GM19023 (cell line): ENCODE results near the gene ACP3.
"Not testable (repeated sequence)": the region's sequence is repeated elsewhere in the genome, so short reads cannot be mapped to it uniquely, and the experiment has no call there.

ENCODE experiments used
- ATAC-seq: cut with Tn5 transposase; IDR thresholded peaks from one replicate; pipeline ENCODE4 v1.9.1; 2021; ENCODE audit warnings: mild to moderate bottlenecking, moderate library complexity; ENCODE audit not compliant: unreplicated experiment

ACP3 gene

GRCh38 chr3:132360717-132361116, 43.5 kb downstream of the ACP3 start:
- no peak for ATAC-seq

GRCh38 chr3:132362329-132362728, 45.1 kb downstream of the ACP3 start:
- ATAC-seq: no peak

GRCh38 chr3:132368515-132368914, 51.3 kb downstream of the ACP3 start:
- ATAC-seq: no peak

GRCh38 chr3:132368962-132369361, 51.8 kb downstream of the ACP3 start:
- no peak for ATAC-seq

- not testable (repeated sequence) for ATAC-seq
Measured at GRCh38 chr3:132376945-132377354, 59.7 kb downstream of the ACP3 start.

GRCh38 chr3:132378048-132378762, 61.0 kb downstream of the ACP3 start:
- ATAC-seq: no peak

GRCh38 chr3:132378846-132379245, 61.6 kb downstream of the ACP3 start:
- ATAC-seq: no peak

- ATAC-seq: no peak
Measured at GRCh38 chr3:132380920-132381319, 63.7 kb downstream of the ACP3 start.

GRCh38 chr3:132381348-132381944, 64.2 kb downstream of the ACP3 start:
- ATAC-seq: no peak

- ATAC-seq: no peak
Measured at GRCh38 chr3:132382267-132382666, 65.1 kb downstream of the ACP3 start.

GRCh38 chr3:132382688-132383194, 65.5 kb downstream of the ACP3 start:
- no peak for ATAC-seq

- no peak for ATAC-seq
Measured at GRCh38 chr3:132386259-132386658, 69.1 kb downstream of the ACP3 start.

GRCh38 chr3:132392675-132393074, 75.5 kb downstream of the ACP3 start:
- not testable (repeated sequence) for ATAC-seq

- ATAC-seq: no peak
Measured at GRCh38 chr3:132394320-132394719, 77.1 kb downstream of the ACP3 start.

GRCh38 chr3:132395126-132395525, 77.9 kb downstream of the ACP3 start:
- ATAC-seq: no peak

GRCh38 chr3:132396255-132396654, 79.0 kb downstream of the ACP3 start:
- ATAC-seq: no peak

GRCh38 chr3:132396776-132397175, 79.6 kb downstream of the ACP3 start:
- ATAC-seq: not testable (repeated sequence)

- no peak for ATAC-seq
Measured at GRCh38 chr3:132399054-132399929, 82.1 kb downstream of the ACP3 start.

- no peak for ATAC-seq
Measured at GRCh38 chr3:132401255-132401654, 84.0 kb downstream of the ACP3 start.

GRCh38 chr3:132404276-132404675, 87.1 kb downstream of the ACP3 start:
- no peak for ATAC-seq

- no peak for ATAC-seq
Measured at GRCh38 chr3:132405188-132405587, 88.0 kb downstream of the ACP3 start.
